GM12892 (cell line): Measurements from ENCODE around the gene OR6C2.
"Not testable (repeated sequence)": the region's sequence is repeated elsewhere in the genome, so short reads cannot be mapped to it uniquely, and the experiment has no call there.

Source experiments
- POLR2A ChIP-seq: IDR thresholded peaks from 2 replicates; pipeline ENCODE4 v1.6.1; 2011; ENCODE audit warnings: low read depth, low read length, control low read depth
- POLR2AphosphoS5 ChIP-seq: IDR thresholded peaks from 2 replicates; pipeline ENCODE4 v1.6.1; 2011; ENCODE audit warnings: low read depth, low read length, control low read depth
- TAF1 ChIP-seq: IDR thresholded peaks from 2 replicates; pipeline ENCODE4 v1.6.1; 2011; ENCODE audit warnings: low read depth, mild to moderate bottlenecking, control low read depth, low read length, borderline replicate concordance

- TF ChIP-seq TAF1, POLR2AphosphoS5, POLR2A: not testable (repeated sequence)
These were observed 35.3 kb downstream of the OR6C2 start for GRCh38 chr12:55479136-55479535.
